ENCODE results near the gene PRKG1.

PRKG1 gene

GRCh38 chr10:51960494-51960895, 886.2 kb downstream of the PRKG1 start:
- TF ChIP-seq GABPA (IDR thresholded peaks at IDR 0.05; ENCODE audit: low read depth) = no peak
- TF ChIP-seq CTCF (IDR thresholded peaks at IDR 0.05; ENCODE audit: insufficient read depth, low read length) = peak; percentile 9
- DNase-seq (ENCODE audit: low read depth in 1 of 2, low spot score in 1 of 2) = peak in 1 of 2 experiments; percentile 1
- no peaks in the 10 kb centered on the region for H3K27me3 ChIP-seq (ENCODE audit: insufficient read depth, poor library complexity, severe bottlenecking)
- no peak overlapping the region for H3K4me3 ChIP-seq (replicated peaks; ENCODE audit: insufficient read depth, low read length)
- no peak overlapping the region for H3K27ac ChIP-seq (replicated peaks)

DNA sequence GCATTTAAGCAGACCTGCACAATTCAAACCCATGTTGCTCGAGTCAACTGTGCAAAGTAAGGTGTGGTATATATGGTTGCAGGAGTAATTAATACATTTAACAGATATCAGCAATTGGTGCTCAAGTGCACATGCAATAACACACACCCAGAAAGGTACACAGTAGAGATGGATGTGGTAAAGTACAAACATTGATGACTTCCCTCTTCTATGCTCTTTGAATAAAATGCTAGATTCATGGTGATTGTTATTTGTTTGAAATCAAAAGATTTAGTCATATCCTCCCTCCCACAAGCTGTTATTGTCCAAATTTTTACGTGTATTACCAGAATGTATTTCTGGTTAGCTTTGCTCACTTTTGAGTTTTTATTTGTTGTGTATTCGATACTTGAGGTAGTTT, 887.1 kb downstream of the PRKG1 start:
- no peak overlapping the region for H3K4me3 ChIP-seq (replicated peaks; ENCODE audit: insufficient read depth, low read length)
- H3K27me3 ChIP-seq (ENCODE audit: insufficient read depth, poor library complexity, severe bottlenecking) = no peaks in the 10 kb centered on the region
- H3K27ac ChIP-seq (replicated peaks) = no peak overlapping the region
- TF ChIP-seq GABPA (IDR thresholded peaks at IDR 0.05; ENCODE audit: low read depth) = no peak
- no peak for TF ChIP-seq SPI1 (IDR thresholded peaks at IDR 0.05; ENCODE audit: borderline replicate concordance, low read depth)
- no peak for TF ChIP-seq POLR2AphosphoS5 (IDR thresholded peaks at IDR 0.05; ENCODE audit: low read depth)
- TF ChIP-seq REST (IDR thresholded peaks at IDR 0.05; ENCODE audit: insufficient replicate concordance, low read depth) = no peak
- no peak for TF ChIP-seq CTCF (IDR thresholded peaks at IDR 0.05; ENCODE audit: insufficient read depth, low read length)
- DNase-seq (ENCODE audit: low read depth in 1 of 2, low spot score in 1 of 2) = no peak

DNA sequence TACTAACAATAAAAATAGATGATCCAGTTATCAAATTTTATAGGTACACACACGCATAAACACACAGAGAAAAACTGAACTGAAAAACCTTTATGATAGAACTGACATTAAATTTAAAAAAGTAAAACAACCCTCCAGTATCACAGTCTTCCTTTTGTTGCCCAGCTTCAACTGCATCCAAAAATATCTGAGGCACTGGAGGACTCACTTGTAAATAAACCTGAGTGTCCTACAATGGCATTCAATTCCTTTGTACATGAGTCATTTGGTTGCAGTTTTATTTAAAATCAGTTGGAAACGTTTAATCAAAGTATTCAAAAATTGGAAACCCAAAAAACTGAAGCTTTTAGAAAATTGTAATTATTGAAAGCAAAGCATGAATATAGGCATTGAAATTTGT, 890.3 kb downstream of the PRKG1 start:
- no peak for DNase-seq (ENCODE audit: low read depth in 1 of 2, low spot score in 1 of 2)
- TF ChIP-seq CTCF (IDR thresholded peaks at IDR 0.05; ENCODE audit: insufficient read depth, low read length) = no peak
- no peak for TF ChIP-seq GABPA (IDR thresholded peaks at IDR 0.05; ENCODE audit: low read depth)
- no peak for TF ChIP-seq REST (IDR thresholded peaks at IDR 0.05; ENCODE audit: insufficient replicate concordance, low read depth)
- TF ChIP-seq SPI1 (IDR thresholded peaks at IDR 0.05; ENCODE audit: borderline replicate concordance, low read depth) = no peak
- TF ChIP-seq POLR2AphosphoS5 (IDR thresholded peaks at IDR 0.05; ENCODE audit: low read depth) = no peak
- no peak overlapping the region for H3K4me3 ChIP-seq (replicated peaks; ENCODE audit: insufficient read depth, low read length)

GRCh38 chr10:51965451-51965850, 891.2 kb downstream of the PRKG1 start:
- Histone ChIP-seq H3K4me3 (replicated peaks; ENCODE audit: insufficient read depth, low read length) (no peak overlapping the region), H3K27me3 (ENCODE audit: insufficient read depth, poor library complexity, severe bottlenecking) (no peaks in the 10 kb centered on the region), H3K27ac (replicated peaks) (no peak overlapping the region)
- TF ChIP-seq SPI1 (IDR thresholded peaks at IDR 0.05; ENCODE audit: borderline replicate concordance, low read depth) (no peak), CTCF (IDR thresholded peaks at IDR 0.05; ENCODE audit: insufficient read depth, low read length) (no peak), POLR2AphosphoS5 (IDR thresholded peaks at IDR 0.05; ENCODE audit: low read depth) (no peak), REST (IDR thresholded peaks at IDR 0.05; ENCODE audit: insufficient replicate concordance, low read depth) (no peak)
- no peak for DNase-seq (ENCODE audit: low read depth in 1 of 2, low spot score in 1 of 2)

More for the DNA sequence above, 890.3 kb downstream of the PRKG1 start:
- Histone ChIP-seq H3K27me3 (ENCODE audit: insufficient read depth, poor library complexity, severe bottlenecking) (no peaks in the 10 kb centered on the region), H3K27ac (replicated peaks) (no peak overlapping the region)

All from HL-60 (cell line).